Measurements from ENCODE around the gene MSS51.

DNA sequence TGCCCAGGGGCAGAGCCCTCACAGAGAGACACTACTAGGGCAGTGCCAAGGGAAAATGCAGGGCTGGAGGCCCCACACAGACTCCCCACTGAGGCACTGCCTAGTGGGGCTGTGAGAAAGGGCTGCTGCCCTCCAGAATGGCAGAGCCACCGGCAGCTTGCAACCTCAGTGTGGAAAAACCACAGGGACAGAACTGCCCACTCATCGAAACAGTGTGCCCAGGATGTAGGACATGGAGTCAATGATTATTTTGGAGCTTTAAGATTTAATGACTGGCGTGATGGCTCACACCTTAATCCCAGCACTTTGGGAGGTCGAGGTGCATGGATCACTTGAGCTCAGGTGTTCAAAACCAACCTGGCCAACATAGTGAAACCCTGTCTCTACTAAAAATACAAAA is 27.5 kb upstream of the MSS51 start:
- TF ChIP-seq TAF1 (IDR thresholded peaks at IDR 0.05; ENCODE audit: low read depth, low read length) (no peak), POLR2AphosphoS5 (IDR thresholded peaks at IDR 0.05; ENCODE audit: low read depth, low read length) (no peak), POLR2A (IDR thresholded peaks at IDR 0.05; ENCODE audit: low read depth, low read length) (no peak)

Measured in GM12891 (cell line).